GM12878 (cell line): ENCODE measurements around the gene PHACTR1. TPM values are rescaled to one million over a fixed set of nuclear protein-coding genes. Genes with fewer than 3 reads are reported as not detected.

Source experiments
- ATAC-seq: fragments of 200-7000 bp; cut with Tn5 transposase; 3 replicates; pipeline ENCODE4 v1.9.1; 2020; ENCODE audit warnings: mild to moderate bottlenecking, moderate library complexity
- BruUV-seq: library from RNA; stranded (reverse); fragments of 400-500 nt; replicated peaks from 2 replicates; lab custom pipeline; 2021; lab: Mats Ljungman, UMichigan
- CTCF ChIA-PET: fragments of 300-600 bp; sonication (Branson Sonifier 250); formaldehyde crosslinking; extraction: SDS; loops from one replicate; lab custom pipeline; 2021; ENCODE audit warnings: inconsistent platforms; lab: Yijun Ruan, JAX
- POLR2A ChIA-PET: fragments of 350-600 bp; formaldehyde crosslinking; extraction: SDS; loops from one replicate; lab custom pipeline; 2021; ENCODE audit warnings: inconsistent platforms; lab: Charles Lee
- RAD21 ChIA-PET: fragments of 300-600 bp; sonication (Branson Sonifier 250); formaldehyde crosslinking; loops from one replicate; lab custom pipeline; 2023; ENCODE audit warnings: antibody characterized with exemption; ENCODE audit not compliant: unreplicated experiment; lab: Charles Lee
- SMC1A ChIA-PET: fragments of 300-600 bp; sonication (Branson Sonifier 250); formaldehyde crosslinking; loops from one replicate; lab custom pipeline; 2023; ENCODE audit not compliant: unreplicated experiment, uncharacterized antibody; lab: Charles Lee
- DNase-seq: peaks from one replicate; pipeline ENCODE4 v3.0.0-alpha.2; 2011; ENCODE audit warnings: low read depth, low spot score
- FAIRE-seq: peaks from 3 replicates; lab custom pipeline; 2011; peaks lifted over from hg19 to GRCh38; lab: Jason Lieb, UNC
- H2AFZ ChIP-seq: 2 replicates; pipeline ENCODE4 v1.6.0; 2011; ENCODE audit warnings: low read depth, low read length, control low read depth; ENCODE audit not compliant: control insufficient read depth
- H3K27ac ChIP-seq: 2 replicates; pipeline ENCODE4 v1.5.1; 2011; ENCODE audit warnings: control low read depth; ENCODE audit not compliant: control insufficient read depth, insufficient read depth
- H3K27me3 ChIP-seq, 2 experiments: replicated peaks in 1 of 2; 2 replicates each; pipeline versions ENCODE4 v1.6.0 to v1.6.1; 2011; ENCODE audit warnings: low read length in 1 of 2; ENCODE audit not compliant: control insufficient read depth in 2 of 2, insufficient read depth in 2 of 2
- H3K36me3 ChIP-seq, 2 experiments: 2 replicates each; pipeline ENCODE4 v1.5.1; 2011; ENCODE audit warnings: low read length in 1 of 2; ENCODE audit not compliant: control insufficient read depth in 2 of 2, insufficient read depth in 2 of 2
- H3K4me1 ChIP-seq: 2 replicates; pipeline ENCODE4 v1.6.1; 2011; ENCODE audit warnings: mild to moderate bottlenecking, low read length, moderate library complexity, mixed read lengths; ENCODE audit not compliant: control insufficient read depth, insufficient read depth
- H3K4me2 ChIP-seq: 2 replicates; pipeline ENCODE4 v1.6.0; 2011; ENCODE audit warnings: control low read depth; ENCODE audit not compliant: control insufficient read depth, insufficient read depth
- H3K4me3 ChIP-seq: fragments of 200-600 bp; sonication (generic); 2 replicates; pipeline ENCODE4 v1.5.1; 2016
- H3K79me2 ChIP-seq: 2 replicates; pipeline ENCODE4 v1.6.0; 2011; ENCODE audit warnings: low read length; ENCODE audit not compliant: control insufficient read depth, insufficient read depth
- H3K9ac ChIP-seq: 2 replicates; pipeline ENCODE4 v1.8.0; 2011; ENCODE audit warnings: low read length, control low read depth, mixed read lengths; ENCODE audit not compliant: control insufficient read depth, insufficient read depth
- H3K9me3 ChIP-seq: replicated peaks from 3 replicates; pipeline ENCODE4 v1.5.1; 2011; ENCODE audit warnings: mild to moderate bottlenecking, low read length; ENCODE audit not compliant: control insufficient read depth, insufficient read depth
- H4K20me1 ChIP-seq: 2 replicates; pipeline ENCODE4 v1.6.0; 2011; ENCODE audit not compliant: control insufficient read depth, insufficient read depth
- CBX3 ChIP-seq: fragments of 200-600 bp; sonication (generic); IDR thresholded peaks from 2 replicates; pipeline ENCODE4 v1.6.1; 2016; ENCODE audit warnings: low read depth, borderline replicate concordance
- CHD4 ChIP-seq: fragments of 200-600 bp; sonication (generic); IDR thresholded peaks from 2 replicates; pipeline ENCODE4 v1.6.1; 2016; ENCODE audit warnings: mild to moderate bottlenecking
- FOXM1 ChIP-seq: IDR thresholded peaks from 2 replicates; pipeline ENCODE4 v1.6.1; 2012; ENCODE audit warnings: low read depth, mild to moderate bottlenecking, inconsistent platforms, low read length, moderate library complexity
- KAT2A ChIP-seq: conservative IDR thresholded peaks from 2 replicates; pipeline ENCODE4 v1.6.1; 2011; ENCODE audit warnings: low read depth, low read length; ENCODE audit not compliant: control insufficient read depth
- PAX8 ChIP-seq: fragments of 450-650 bp; IDR thresholded peaks from 2 replicates; pipeline ENCODE4 v1.6.1; 2017; ENCODE audit warnings: mild to moderate bottlenecking, moderate library complexity
- SMAD1 ChIP-seq: fragments of 450-650 bp; IDR thresholded peaks from 2 replicates; pipeline ENCODE4 v1.6.1; 2018; ENCODE audit warnings: mild to moderate bottlenecking, low read depth; ENCODE audit not compliant: partially characterized antibody
- SUZ12 ChIP-seq: fragments of 200-600 bp; sonication (generic); IDR thresholded peaks from one replicate; pipeline ENCODE4 v1.6.1; 2018; ENCODE audit warnings: antibody characterized with exemption, mild to moderate bottlenecking; ENCODE audit not compliant: unreplicated experiment
- YBX1 ChIP-seq: fragments of 450-650 bp; IDR thresholded peaks from 2 replicates; pipeline ENCODE4 v1.6.1; 2016; ENCODE audit warnings: antibody characterized with exemption
- ZNF384 ChIP-seq: IDR thresholded peaks from 2 replicates; pipeline ENCODE4 v1.6.1; 2012; ENCODE audit warnings: low read depth, mild to moderate bottlenecking, low read length, improper control_type of control experiment, borderline replicate concordance
- WGBS: methylation state at CpG from one replicate; pipeline ENCODE4 v1.1.6; 2016; ENCODE audit warnings: low lambda C conversion rate; ENCODE audit not compliant: insufficient replicate concordance, insufficient coverage; ENCODE audit errors: missing lambda C conversion rate; 5-methylcytosine and 5-hydroxymethylcytosine counted together
- in situ Hi-C: fragments of 300-500 bp; cut with MboI; formaldehyde crosslinking; loops from 9 replicates; pipeline ENCODE4 v1.14.3; 2018; ENCODE audit warnings: mixed read lengths
- intact Hi-C: fragments of 100-400 bp; cut with micrococcal nuclease; formaldehyde crosslinking; loops from one replicate; pipeline ENCODE4 v1.14.2; 2022; ENCODE audit not compliant: unreplicated experiment
- polyA plus RNA-seq, 11 experiments: library from polyadenylated mRNA; depleted of rRNA in 4 of 11; unstranded in 6 of 11; stranded (reverse) in 5 of 11; fragments of >200 nt; fragmentation: Nextera tagmentation in 4 of 11; fragmentation: Illumina TruSeq in 1 of 11; extraction: Ambion mirVana in 4 of 11; extraction: Trizol in 1 of 11; gene quantifications; 1 replicate in 1 of 11; 2 replicates in 10 of 11; pipeline versions ENCODE4 v1.2.1 to v1.2.3, GENCODE V29; 2011 to 2016; ENCODE audit warnings: inconsistent platforms in 2 of 11, missing spikeins in 2 of 11, low read depth in 1 of 11
- total RNA-seq, 4 experiments: library from RNA; depleted of rRNA in 3 of 4; stranded (reverse); fragments of >200 nt in 3 of 4; fragmentation: Illumina TruSeq in 1 of 4; extraction: Trizol in 1 of 4; gene quantifications; 2 replicates each; pipeline versions ENCODE4 v1.2.1 to v1.2.3, GENCODE V29; 2013 to 2021
- TF ChIP-seq, protein P1 (sequence below): fragments of 450-650 bp; conservative IDR thresholded peaks from 2 replicates; pipeline ENCODE4 v1.6.1; 2017; ENCODE audit warnings: mild to moderate bottlenecking, moderate library complexity
- TF ChIP-seq, protein P2 (sequence below): fragments of 450-650 bp; IDR thresholded peaks from 2 replicates; pipeline ENCODE4 v1.6.1; 2017; ENCODE audit warnings: mild to moderate bottlenecking, moderate library complexity

Gene PHACTR1
- total and polyA plus RNA-seq, 10 of the 15 experiments (the other 5 are each of a cell fraction or from before 2014, with no cell fraction given), result 34.2 to 94.6 (median 62.3) TPM

DNA sequence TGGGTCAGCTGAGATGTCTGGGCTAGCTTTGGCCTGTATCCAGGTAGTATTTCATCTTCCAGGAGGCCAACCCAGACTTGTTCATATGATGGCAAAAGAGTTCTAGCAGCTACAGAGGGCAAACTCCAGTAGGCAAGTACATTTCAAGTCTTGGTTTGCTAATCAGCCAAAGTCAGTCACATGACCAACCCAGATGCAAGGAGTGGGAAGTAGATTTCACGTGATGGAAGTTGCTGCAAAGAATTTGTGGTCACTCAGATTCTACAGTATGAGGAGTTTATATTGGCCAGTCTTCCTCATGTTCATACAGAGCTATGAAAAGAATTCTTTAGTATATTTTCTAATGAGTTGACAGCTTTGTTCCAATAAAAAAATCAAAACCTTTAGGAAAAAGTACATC, 101.8 kb downstream of the PHACTR1 start:
- POLR2A ChIA-PET, result no interaction called here
- Histone ChIP-seq H3K4me2 (no peak overlapping the region), H3K79me2 (no peaks in the 10 kb centered on the region), H3K4me1 (no peaks in the 10 kb centered on the region), H4K20me1 (no peaks in the 10 kb centered on the region), H3K4me3 (no peak overlapping the region), H3K27me3 (peaks cover 0 to 6% of the 10 kb centered on the region in 2 experiments; a peak in 1 of 4 replicates), H3K9ac (no peak overlapping the region), H3K9me3 (no peaks in the 10 kb centered on the region), H3K27ac (no peak overlapping the region), H3K36me3 (no peaks in the 10 kb centered on the region), H2AFZ (no peak overlapping the region)
- in situ Hi-C loops, result no loop called here
- WGBS, result 5% methylated on average over 1 of the region's 1 CpG
- ATAC-seq, result no peak
- no peak for FAIRE-seq
- BruUV-seq, result no TSS peak
- SMC1A ChIA-PET, result no interaction called here
- CTCF ChIA-PET, result no interaction called here
- no peak for DNase-seq
- TF ChIP-seq SMAD1 (no peak), SUZ12 (no peak), KAT2A (no peak), YBX1 (no peak), PAX8 (no peak)
- TF ChIP-seq, protein P1, sequence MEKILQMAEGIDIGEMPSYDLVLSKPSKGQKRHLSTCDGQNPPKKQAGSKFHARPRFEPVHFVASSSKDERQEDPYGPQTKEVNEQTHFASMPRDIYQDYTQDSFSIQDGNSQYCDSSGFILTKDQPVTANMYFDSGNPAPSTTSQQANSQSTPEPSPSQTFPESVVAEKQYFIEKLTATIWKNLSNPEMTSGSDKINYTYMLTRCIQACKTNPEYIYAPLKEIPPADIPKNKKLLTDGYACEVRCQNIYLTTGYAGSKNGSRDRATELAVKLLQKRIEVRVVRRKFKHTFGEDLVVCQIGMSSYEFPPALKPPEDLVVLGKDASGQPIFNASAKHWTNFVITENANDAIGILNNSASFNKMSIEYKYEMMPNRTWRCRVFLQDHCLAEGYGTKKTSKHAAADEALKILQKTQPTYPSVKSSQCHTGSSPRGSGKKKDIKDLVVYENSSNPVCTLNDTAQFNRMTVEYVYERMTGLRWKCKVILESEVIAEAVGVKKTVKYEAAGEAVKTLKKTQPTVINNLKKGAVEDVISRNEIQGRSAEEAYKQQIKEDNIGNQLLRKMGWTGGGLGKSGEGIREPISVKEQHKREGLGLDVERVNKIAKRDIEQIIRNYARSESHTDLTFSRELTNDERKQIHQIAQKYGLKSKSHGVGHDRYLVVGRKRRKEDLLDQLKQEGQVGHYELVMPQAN, result no peak
- intact Hi-C loops, result no loop called here
- RAD21 ChIA-PET, result no interaction called here

DNA sequence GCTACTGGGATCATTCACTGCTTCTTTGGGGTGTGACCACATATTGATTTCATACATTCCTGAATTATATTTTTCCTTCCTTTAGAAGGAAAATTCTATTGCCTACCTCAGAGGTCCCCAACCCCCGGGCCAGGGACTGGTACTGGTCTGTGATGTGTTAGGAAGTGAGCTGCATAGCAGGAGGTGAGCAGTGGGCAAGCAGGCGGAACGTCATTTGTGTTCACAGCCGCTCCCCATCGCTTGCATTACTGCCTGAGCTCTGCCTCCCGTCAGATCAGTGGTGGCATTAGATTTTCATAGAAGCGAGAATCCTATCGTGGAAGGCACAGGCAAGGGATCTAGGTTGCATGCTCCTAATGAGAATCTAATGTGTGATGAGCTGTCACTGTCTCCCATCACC, 107.3 kb downstream of the PHACTR1 start:
- ChIA-PET POLR2A (no interaction called here), CTCF (interaction anchor here (1.1 kb wide), 1 partner anchor 20 kb away, joined by 3 read pairs; no protein-coding TSS in a partner anchor), RAD21 (no interaction called here), SMC1A (no interaction called here)
- no peaks in the 10 kb centered on the region for H3K4me1 ChIP-seq
- H3K36me3 ChIP-seq, result no peaks in the 10 kb centered on the region
- H3K9me3 ChIP-seq, result no peaks in the 10 kb centered on the region
- H3K27ac ChIP-seq, result no peak overlapping the region
- H3K9ac ChIP-seq, result no peak overlapping the region
- intact Hi-C loops (no loop called here), in situ Hi-C loops (no loop called here)
- no peak overlapping the region for H2AFZ ChIP-seq
- no peak overlapping the region for H3K4me2 ChIP-seq
- FAIRE-seq (no peak), ATAC-seq (no peak), DNase-seq (no peak)
- no peaks in the 10 kb centered on the region for H4K20me1 ChIP-seq
- BruUV-seq, result no TSS peak
- H3K4me3 ChIP-seq, result no peak overlapping the region
- WGBS, result 57% methylated on average over 8 of the region's 8 CpGs
- H3K79me2 ChIP-seq, result no peaks in the 10 kb centered on the region
- no peaks in the 10 kb centered on the region for H3K27me3 ChIP-seq
- TF ChIP-seq ZNF384, result no peak
- TF ChIP-seq CHD4, result no peak
- no peak for TF ChIP-seq CBX3
- TF ChIP-seq, protein P2, sequence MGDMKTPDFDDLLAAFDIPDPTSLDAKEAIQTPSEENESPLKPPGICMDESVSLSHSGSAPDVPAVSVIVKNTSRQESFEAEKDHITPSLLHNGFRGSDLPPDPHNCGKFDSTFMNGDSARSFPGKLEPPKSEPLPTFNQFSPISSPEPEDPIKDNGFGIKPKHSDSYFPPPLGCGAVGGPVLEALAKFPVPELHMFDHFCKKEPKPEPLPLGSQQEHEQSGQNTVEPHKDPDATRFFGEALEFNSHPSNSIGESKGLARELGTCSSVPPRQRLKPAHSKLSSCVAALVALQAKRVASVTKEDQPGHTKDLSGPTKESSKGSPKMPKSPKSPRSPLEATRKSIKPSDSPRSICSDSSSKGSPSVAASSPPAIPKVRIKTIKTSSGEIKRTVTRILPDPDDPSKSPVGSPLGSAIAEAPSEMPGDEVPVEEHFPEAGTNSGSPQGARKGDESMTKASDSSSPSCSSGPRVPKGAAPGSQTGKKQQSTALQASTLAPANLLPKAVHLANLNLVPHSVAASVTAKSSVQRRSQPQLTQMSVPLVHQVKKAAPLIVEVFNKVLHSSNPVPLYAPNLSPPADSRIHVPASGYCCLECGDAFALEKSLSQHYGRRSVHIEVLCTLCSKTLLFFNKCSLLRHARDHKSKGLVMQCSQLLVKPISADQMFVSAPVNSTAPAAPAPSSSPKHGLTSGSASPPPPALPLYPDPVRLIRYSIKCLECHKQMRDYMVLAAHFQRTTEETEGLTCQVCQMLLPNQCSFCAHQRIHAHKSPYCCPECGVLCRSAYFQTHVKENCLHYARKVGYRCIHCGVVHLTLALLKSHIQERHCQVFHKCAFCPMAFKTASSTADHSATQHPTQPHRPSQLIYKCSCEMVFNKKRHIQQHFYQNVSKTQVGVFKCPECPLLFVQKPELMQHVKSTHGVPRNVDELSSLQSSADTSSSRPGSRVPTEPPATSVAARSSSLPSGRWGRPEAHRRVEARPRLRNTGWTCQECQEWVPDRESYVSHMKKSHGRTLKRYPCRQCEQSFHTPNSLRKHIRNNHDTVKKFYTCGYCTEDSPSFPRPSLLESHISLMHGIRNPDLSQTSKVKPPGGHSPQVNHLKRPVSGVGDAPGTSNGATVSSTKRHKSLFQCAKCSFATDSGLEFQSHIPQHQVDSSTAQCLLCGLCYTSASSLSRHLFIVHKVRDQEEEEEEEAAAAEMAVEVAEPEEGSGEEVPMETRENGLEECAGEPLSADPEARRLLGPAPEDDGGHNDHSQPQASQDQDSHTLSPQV, result no peak
- no peak for TF ChIP-seq FOXM1
